OCI-LY7 (cell line): Measurements from ENCODE around the gene STK11IP.

ENCODE experiments used
- CTCF ChIP-seq: fragments of 200-600 bp; sonication (generic); conservative IDR thresholded peaks from 2 replicates; pipeline ENCODE4 v1.5.1; 2014; ENCODE audit warnings: mild to moderate bottlenecking, antibody characterized with exemption, low read length, moderate library complexity, mixed read lengths
- EZH2phosphoT487 ChIP-seq: fragments of 200-600 bp; sonication (generic); IDR thresholded peaks from 2 replicates; pipeline ENCODE4 v1.6.1; 2018; ENCODE audit warnings: low read depth, borderline replicate concordance, mild to moderate bottlenecking, mixed run types, antibody characterized with exemption, low read length, moderate library complexity, mixed read lengths

DNA sequence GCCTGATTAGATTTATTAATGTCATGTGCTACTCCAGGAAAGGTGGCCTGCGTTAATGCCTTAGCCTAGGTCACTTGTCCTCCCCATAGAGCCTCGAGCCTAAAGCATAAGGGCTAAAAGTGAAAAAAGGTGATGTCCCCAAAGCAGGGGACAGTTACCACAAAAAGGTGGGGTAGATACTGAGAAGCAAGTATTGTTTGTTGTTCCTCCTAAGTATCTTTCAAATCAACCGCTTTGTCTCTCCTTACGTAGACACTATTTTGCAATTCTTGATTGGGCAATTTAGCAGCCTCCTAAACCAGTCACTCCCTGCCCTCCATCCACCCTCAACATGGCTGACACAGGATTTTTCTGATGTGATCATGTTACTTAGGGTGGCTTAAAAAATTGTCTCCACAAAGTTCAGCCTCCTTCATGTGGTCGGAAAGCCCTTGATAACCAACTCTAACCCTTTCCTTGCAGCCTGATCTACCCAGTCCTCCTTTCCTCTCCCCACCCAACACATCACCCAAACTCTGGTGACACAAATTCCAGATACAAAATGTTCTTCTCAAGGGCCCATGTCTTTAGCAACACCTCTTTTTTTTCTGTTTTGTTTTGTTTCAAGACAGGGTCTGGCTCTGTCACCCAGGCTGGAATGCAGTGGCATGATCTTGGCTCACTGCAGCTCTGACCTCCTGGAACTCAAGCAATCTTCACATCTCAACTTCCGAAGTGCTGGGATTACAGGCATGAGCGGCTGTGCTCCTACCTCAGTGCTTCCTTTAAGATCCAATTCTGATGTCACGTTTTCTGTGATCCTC lies 18.6 kb upstream of the STK11IP start:
- TF ChIP-seq CTCF (no peak), EZH2phosphoT487 (no peak)
